DOHH2 (cell line): Measurements from ENCODE around the gene DNAJC21.

Experiments
- H3F3A ChIP-seq: fragments of 200-600 bp; sonication (generic), shearing (Covaris generic); 2 replicates; pipeline ENCODE4 v1.6.0; 2016; ENCODE audit warnings: antibody characterized with exemption, mild to moderate bottlenecking; ENCODE audit not compliant: control insufficient read depth, insufficient read depth
- H3K27ac ChIP-seq: fragments of 200-600 bp; sonication (generic); 2 replicates; pipeline ENCODE4 v1.5.1; 2014; ENCODE audit warnings: low read depth, mild to moderate bottlenecking, low read length, moderate library complexity
- H3K27me3 ChIP-seq: fragments of 200-600 bp; sonication (generic); 2 replicates; pipeline ENCODE4 v1.6.1; 2014; ENCODE audit warnings: mild to moderate bottlenecking, low read length, mixed read lengths; ENCODE audit not compliant: control insufficient read depth
- H3K36me3 ChIP-seq: fragments of 200-600 bp; sonication (generic); 2 replicates; pipeline ENCODE4 v1.6.1; 2014; ENCODE audit warnings: mild to moderate bottlenecking, low read length, moderate library complexity, mixed read lengths; ENCODE audit not compliant: control insufficient read depth
- H3K4me1 ChIP-seq: fragments of 200-600 bp; sonication (generic); 2 replicates; pipeline ENCODE4 v1.6.1; 2014; ENCODE audit warnings: mild to moderate bottlenecking, low read length, mixed read lengths; ENCODE audit not compliant: control insufficient read depth
- H3K4me2 ChIP-seq: fragments of 200-600 bp; sonication (generic); 2 replicates; pipeline ENCODE4 v1.6.0; 2014; ENCODE audit warnings: mild to moderate bottlenecking, low read length, moderate library complexity
- H3K4me3 ChIP-seq: fragments of 200-600 bp; sonication (generic); 2 replicates; pipeline ENCODE4 v1.5.1; 2014; ENCODE audit warnings: mild to moderate bottlenecking, low read length, mixed read lengths
- H3K79me2 ChIP-seq: fragments of 200-600 bp; sonication (generic); 2 replicates; pipeline ENCODE4 v1.6.1; 2014; ENCODE audit warnings: mild to moderate bottlenecking, low read length, mixed read lengths; ENCODE audit not compliant: control insufficient read depth
- H3K9me2 ChIP-seq: fragments of 200-600 bp; sonication (generic); replicated peaks from 2 replicates; pipeline ENCODE4 v1.6.1; 2014; ENCODE audit warnings: mild to moderate bottlenecking, low read length, mixed read lengths; ENCODE audit not compliant: control insufficient read depth
- H3K9me3 ChIP-seq: fragments of 200-600 bp; sonication (generic); 2 replicates; pipeline ENCODE4 v1.6.1; 2014; ENCODE audit warnings: antibody characterized with exemption, low read length, mixed read lengths; ENCODE audit not compliant: control insufficient read depth, insufficient read depth
- H4K20me1 ChIP-seq: fragments of 200-600 bp; sonication (generic); 2 replicates; pipeline ENCODE4 v1.6.0; 2014; ENCODE audit warnings: low read depth, mild to moderate bottlenecking, antibody characterized with exemption, low read length, moderate library complexity; ENCODE audit not compliant: control insufficient read depth, insufficient read depth
- CTCF ChIP-seq: fragments of 200-600 bp; sonication (generic); IDR thresholded peaks from one replicate; pipeline ENCODE4 v1.5.1; 2014; ENCODE audit warnings: antibody characterized with exemption, mild to moderate bottlenecking, low read depth, low read length; ENCODE audit not compliant: poor library complexity, severe bottlenecking
- EZH2phosphoT487 ChIP-seq: fragments of 200-600 bp; sonication (generic); IDR thresholded peaks from 2 replicates; pipeline ENCODE4 v1.6.1; 2017; ENCODE audit warnings: borderline replicate concordance, mild to moderate bottlenecking, antibody characterized with exemption, low read length, moderate library complexity, mixed read lengths

Gene DNAJC21

GRCh38 chr5:34927785-34928184 lies 1.6 kb upstream of the DNAJC21 start:
- Histone ChIP-seq H3K4me3 (no peak overlapping the region), H3K27ac (no peak overlapping the region), H3K9me3 (no peaks in the 10 kb centered on the region), H3K79me2 (peaks cover 45% of the 10 kb centered on the region), H3K4me2 (peak overlapping the region; percentile 55; the same call in 1 of the 2 replicates), H3K9me2 (no peaks in the 10 kb centered on the region), H3F3A (peaks cover 52% of the 10 kb centered on the region), H3K36me3 (peaks cover 56% of the 10 kb centered on the region), H3K27me3 (no peaks in the 10 kb centered on the region), H4K20me1 (0 out of 2 replicates have a peak, but pooled peaks cover 6% of the 10 kb centered on the region), H3K4me1 (peaks cover 40% of the 10 kb centered on the region)
- TF ChIP-seq CTCF (no peak), EZH2phosphoT487 (no peak)

- Histone ChIP-seq H3K4me3 (no peak overlapping the region), H3K79me2 (peaks cover 47% of the 10 kb centered on the region), H3K27me3 (no peaks in the 10 kb centered on the region)
Observed at GRCh38 chr5:34928267-34928666, 1.1 kb upstream of the DNAJC21 start.

GRCh38 chr5:34929720-34930461 lies 532 bp downstream of the DNAJC21 start:
- 0 out of 2 replicates have a peak, but pooled peaks cover 6% of the 10 kb centered on the region for H4K20me1 ChIP-seq

More at GRCh38 chr5:34928267-34928666, 1.1 kb upstream of the DNAJC21 start:
- H3K27ac ChIP-seq, result peak overlapping the region; percentile 17
- peaks cover 49% of the 10 kb centered on the region for H3F3A ChIP-seq
- H3K4me1 ChIP-seq, result peaks cover 39% of the 10 kb centered on the region
- no peak for TF ChIP-seq EZH2phosphoT487
- no peak for TF ChIP-seq CTCF
- H3K9me3 ChIP-seq, result no peaks in the 10 kb centered on the region
- no peaks in the 10 kb centered on the region for H3K9me2 ChIP-seq
- H3K4me2 ChIP-seq, result peak overlapping the region; percentile 55; the same call in 1 of the 2 replicates
- H3K36me3 ChIP-seq, result peaks cover 53% of the 10 kb centered on the region
- H4K20me1 ChIP-seq, result 0 out of 2 replicates have a peak, but pooled peaks cover 6% of the 10 kb centered on the region

More at GRCh38 chr5:34929720-34930461, 532 bp downstream of the DNAJC21 start:
- Histone ChIP-seq H3K4me3 (peak overlapping the region; percentile 94), H3F3A (peaks cover 36% of the 10 kb centered on the region), H3K79me2 (peaks cover 52% of the 10 kb centered on the region), H3K4me2 (peak overlapping the region; percentile 82), H3K36me3 (peaks cover 47% of the 10 kb centered on the region), H3K4me1 (peaks cover 36% of the 10 kb centered on the region), H3K9me2 (no peaks in the 10 kb centered on the region), H3K27me3 (no peaks in the 10 kb centered on the region), H3K9me3 (no peaks in the 10 kb centered on the region), H3K27ac (peak overlapping the region; percentile 58)
- TF ChIP-seq EZH2phosphoT487 (no peak), CTCF (no peak)
